Measurements from ENCODE around the gene NDUFV3.

The NDUFV3 gene

DNA sequence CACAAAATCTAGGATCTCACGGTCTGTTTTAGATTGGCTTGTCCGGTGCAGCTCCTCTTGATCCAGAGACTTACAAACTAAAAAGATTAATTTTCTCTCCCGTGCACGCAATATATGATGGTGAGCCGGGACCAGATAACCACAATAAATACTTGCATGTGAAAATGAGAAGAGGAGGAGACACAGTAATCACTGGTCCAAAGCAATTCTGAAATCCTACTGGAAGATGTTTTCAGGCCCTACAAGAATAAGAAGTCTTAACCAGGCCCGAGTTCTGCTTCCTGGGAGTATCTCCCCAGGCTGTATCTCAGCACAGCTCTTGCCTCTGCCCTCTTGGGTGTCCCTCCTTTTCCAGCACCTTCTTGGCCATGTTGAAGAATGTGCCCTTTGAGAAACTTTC is 12.8 kb upstream of the NDUFV3 start:
- TF ChIP-seq NFIC (IDR thresholded peaks at IDR 0.05) (no peak), ZBTB7A (IDR thresholded peaks at IDR 0.05; ENCODE audit: low read depth) (no peak), TCF12 (IDR thresholded peaks at IDR 0.05; ENCODE audit: low read depth) (no peak)

DNA sequence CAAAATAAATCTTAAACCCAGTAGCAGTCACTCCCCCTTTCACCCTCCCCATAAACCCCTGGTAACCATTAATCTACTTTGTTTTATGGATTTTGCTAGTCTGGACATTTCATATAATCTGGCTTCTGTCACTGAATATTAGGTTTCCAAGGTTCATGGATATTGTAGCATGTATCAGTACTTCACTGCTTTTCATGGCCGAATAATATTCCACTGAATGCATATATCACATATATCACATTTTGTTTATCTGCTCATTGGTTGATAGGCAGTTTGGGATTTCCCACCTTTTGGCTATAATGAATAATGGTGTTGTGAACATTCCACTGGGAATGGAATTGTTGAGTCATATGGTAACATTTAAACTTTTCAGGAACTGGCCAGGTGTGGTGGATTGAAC is 9.2 kb upstream of the NDUFV3 start:
- TF ChIP-seq NFIC (IDR thresholded peaks at IDR 0.05) (no peak), CEBPB (IDR thresholded peaks at IDR 0.05) (no peak), TCF12 (IDR thresholded peaks at IDR 0.05; ENCODE audit: low read depth) (no peak), EP300 (IDR thresholded peaks at IDR 0.05; ENCODE audit: borderline replicate concordance) (no peak), REST (IDR thresholded peaks at IDR 0.05; ENCODE audit: low read depth) (no peak), TEAD4 (IDR thresholded peaks at IDR 0.05) (no peak), ZBTB7A (IDR thresholded peaks at IDR 0.05; ENCODE audit: low read depth) (no peak), TAF1 (IDR thresholded peaks at IDR 0.05; ENCODE audit: low read depth) (no peak)
- TF ChIP-seq, protein P1, sequence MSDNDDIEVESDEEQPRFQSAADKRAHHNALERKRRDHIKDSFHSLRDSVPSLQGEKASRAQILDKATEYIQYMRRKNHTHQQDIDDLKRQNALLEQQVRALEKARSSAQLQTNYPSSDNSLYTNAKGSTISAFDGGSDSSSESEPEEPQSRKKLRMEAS (IDR thresholded peaks at IDR 0.05), result no peak

DNA sequence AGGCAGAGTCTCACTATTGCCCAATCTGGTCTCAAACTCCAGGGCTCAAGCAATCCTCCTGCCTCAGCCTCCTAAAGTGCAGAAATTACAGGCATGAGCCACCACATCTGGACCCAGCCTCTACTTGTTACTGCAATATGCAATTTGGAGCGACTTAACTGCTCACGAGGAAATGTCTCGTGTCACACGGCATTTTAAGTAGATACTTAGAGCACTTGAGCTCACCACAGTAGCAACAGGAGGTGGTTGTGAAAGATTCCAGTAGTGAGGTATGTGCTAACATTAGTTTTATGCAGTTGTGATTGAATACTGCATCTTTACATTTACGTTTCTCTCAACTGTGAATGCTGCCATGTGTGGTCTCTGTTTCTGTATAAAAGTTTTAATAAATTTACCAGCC is 5.8 kb upstream of the NDUFV3 start:
- TF ChIP-seq ZBTB7A (IDR thresholded peaks at IDR 0.05; ENCODE audit: low read depth), result no peak
- TF ChIP-seq CEBPB (IDR thresholded peaks at IDR 0.05), result no peak
- TF ChIP-seq YY1 (IDR thresholded peaks at IDR 0.05; ENCODE audit: low read depth), result no peak
- TF ChIP-seq TAF1 (IDR thresholded peaks at IDR 0.05; ENCODE audit: low read depth), result no peak
- no peak for TF ChIP-seq EGR1 (IDR thresholded peaks at IDR 0.05)
- TF ChIP-seq EP300 (IDR thresholded peaks at IDR 0.05; ENCODE audit: borderline replicate concordance), result no peak
- TF ChIP-seq RAD21 (IDR thresholded peaks at IDR 0.05; ENCODE audit: low read depth), result no peak
- TF ChIP-seq, protein P1 (IDR thresholded peaks at IDR 0.05), result no peak
- TF ChIP-seq CREB1 (IDR thresholded peaks at IDR 0.05; ENCODE audit: low read depth), result no peak
- TF ChIP-seq REST (IDR thresholded peaks at IDR 0.05; ENCODE audit: low read depth), result no peak
- TF ChIP-seq USF1 (IDR thresholded peaks at IDR 0.05), result no peak
- TF ChIP-seq TCF12 (IDR thresholded peaks at IDR 0.05; ENCODE audit: low read depth), result no peak
- TF ChIP-seq NFIC (IDR thresholded peaks at IDR 0.05), result no peak
- TF ChIP-seq FOXM1 (IDR thresholded peaks at IDR 0.05; ENCODE audit: borderline replicate concordance, low read depth), result no peak

DNA sequence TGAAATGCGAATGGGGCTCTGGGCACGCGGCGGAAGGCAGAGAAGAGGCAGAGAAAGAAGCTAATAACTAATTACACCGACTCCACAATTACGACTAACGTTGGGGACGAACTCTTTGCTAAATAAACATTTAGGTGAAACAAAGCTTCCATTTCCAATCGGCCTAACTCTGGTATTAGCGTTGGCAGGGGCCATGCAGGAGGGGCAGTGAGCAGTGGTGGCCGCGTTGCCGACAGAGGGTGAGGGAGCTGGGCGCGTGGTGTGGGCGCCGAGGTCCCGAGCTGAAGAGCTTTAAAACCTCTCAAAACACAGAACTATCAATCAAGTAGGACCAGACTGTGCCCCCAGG is 553 bp upstream of the NDUFV3 start:
- no peak for TF ChIP-seq USF1 (IDR thresholded peaks at IDR 0.05)
- no peak for TF ChIP-seq TAF1 (IDR thresholded peaks at IDR 0.05; ENCODE audit: low read depth)
- TF ChIP-seq NFIC (IDR thresholded peaks at IDR 0.05), result no peak
- TF ChIP-seq CREB1 (IDR thresholded peaks at IDR 0.05; ENCODE audit: low read depth), result no peak
- TF ChIP-seq, protein P1 (IDR thresholded peaks at IDR 0.05), result peak; percentile 82
- no peak for TF ChIP-seq YY1 (IDR thresholded peaks at IDR 0.05; ENCODE audit: low read depth)

DNA sequence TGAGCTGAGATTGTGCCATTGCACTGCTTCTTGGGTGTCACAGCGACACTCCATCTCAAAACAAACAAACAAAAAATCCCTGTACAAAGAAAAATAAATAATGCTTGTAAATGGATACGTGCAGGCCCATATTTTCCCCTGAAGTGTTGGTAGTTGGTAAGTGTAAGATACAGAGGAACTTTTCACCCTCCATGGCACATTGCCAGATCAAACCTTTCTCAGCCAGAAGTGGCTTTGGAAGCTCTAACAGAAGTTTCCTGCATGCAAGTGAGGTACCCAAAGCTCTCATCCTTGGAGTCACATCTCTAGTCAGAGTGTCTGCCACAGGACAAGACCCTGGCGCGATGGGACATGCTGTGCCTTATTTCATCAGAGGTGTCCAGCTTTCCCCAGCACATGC is 7.3 kb downstream of the NDUFV3 start:
- TF ChIP-seq YY1 (IDR thresholded peaks at IDR 0.05; ENCODE audit: low read depth) (no peak), ZBTB7A (IDR thresholded peaks at IDR 0.05; ENCODE audit: low read depth) (no peak), CREB1 (IDR thresholded peaks at IDR 0.05; ENCODE audit: low read depth) (no peak), USF1 (IDR thresholded peaks at IDR 0.05) (no peak), EP300 (IDR thresholded peaks at IDR 0.05; ENCODE audit: borderline replicate concordance) (no peak)

- no peak for TF ChIP-seq CEBPB (IDR thresholded peaks at IDR 0.05)
- TF ChIP-seq TAF1 (IDR thresholded peaks at IDR 0.05; ENCODE audit: low read depth), result no peak
- TF ChIP-seq, protein P1 (IDR thresholded peaks at IDR 0.05), result no peak
- no peak for TF ChIP-seq TCF12 (IDR thresholded peaks at IDR 0.05; ENCODE audit: low read depth)
- no peak for TF ChIP-seq TEAD4 (IDR thresholded peaks at IDR 0.05)
- TF ChIP-seq FOXM1 (IDR thresholded peaks at IDR 0.05; ENCODE audit: borderline replicate concordance, low read depth), result no peak
- TF ChIP-seq EP300 (IDR thresholded peaks at IDR 0.05; ENCODE audit: borderline replicate concordance), result no peak
- TF ChIP-seq CREB1 (IDR thresholded peaks at IDR 0.05; ENCODE audit: low read depth), result no peak
- no peak for TF ChIP-seq NFIC (IDR thresholded peaks at IDR 0.05)
- TF ChIP-seq EGR1 (IDR thresholded peaks at IDR 0.05), result no peak
- no peak for TF ChIP-seq RAD21 (IDR thresholded peaks at IDR 0.05; ENCODE audit: low read depth)
- no peak for TF ChIP-seq REST (IDR thresholded peaks at IDR 0.05; ENCODE audit: low read depth)
- TF ChIP-seq USF1 (IDR thresholded peaks at IDR 0.05), result no peak
- TF ChIP-seq YY1 (IDR thresholded peaks at IDR 0.05; ENCODE audit: low read depth), result no peak
- no peak for TF ChIP-seq ZBTB7A (IDR thresholded peaks at IDR 0.05; ENCODE audit: low read depth)
Observed at GRCh38 chr21:42903817-42904216, 10.7 kb downstream of the NDUFV3 start.
